NCI-H526 treated with DMSO at 0.1 percent for 48 hours (cell line): ENCODE data around the gene NR1H2.
"Not testable (repeated sequence)": the region's sequence is repeated elsewhere in the genome, so short reads cannot be mapped to it uniquely, and the experiment has no call there.

Source experiments
- DNase-seq: peaks from one replicate; lab custom pipeline; 2025; lab: John Stamatoyannopoulos, UW

The NR1H2 gene

DNA sequence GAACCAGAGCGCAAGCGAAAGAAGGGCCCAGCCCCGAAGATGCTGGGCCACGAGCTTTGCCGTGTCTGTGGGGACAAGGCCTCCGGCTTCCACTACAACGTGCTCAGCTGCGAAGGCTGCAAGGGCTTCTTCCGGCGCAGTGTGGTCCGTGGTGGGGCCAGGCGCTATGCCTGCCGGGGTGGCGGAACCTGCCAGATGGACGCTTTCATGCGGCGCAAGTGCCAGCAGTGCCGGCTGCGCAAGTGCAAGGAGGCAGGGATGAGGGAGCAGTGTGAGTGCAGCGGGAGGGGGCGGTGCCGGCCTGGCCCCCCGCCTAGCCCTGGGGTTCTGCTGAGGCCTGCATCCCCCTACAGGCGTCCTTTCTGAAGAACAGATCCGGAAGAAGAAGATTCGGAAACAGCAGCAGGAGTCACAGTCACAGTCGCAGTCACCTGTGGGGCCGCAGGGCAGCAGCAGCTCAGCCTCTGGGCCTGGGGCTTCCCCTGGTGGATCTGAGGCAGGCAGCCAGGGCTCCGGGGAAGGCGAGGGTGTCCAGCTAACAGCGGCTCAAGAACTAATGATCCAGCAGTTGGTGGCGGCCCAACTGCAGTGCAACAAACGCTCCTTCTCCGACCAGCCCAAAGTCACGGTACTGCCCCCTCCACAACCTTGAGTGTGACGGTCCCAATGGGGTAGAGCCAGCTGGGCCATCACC, 2.1 kb downstream of the NR1H2 start:
- no peak for DNase-seq

DNA sequence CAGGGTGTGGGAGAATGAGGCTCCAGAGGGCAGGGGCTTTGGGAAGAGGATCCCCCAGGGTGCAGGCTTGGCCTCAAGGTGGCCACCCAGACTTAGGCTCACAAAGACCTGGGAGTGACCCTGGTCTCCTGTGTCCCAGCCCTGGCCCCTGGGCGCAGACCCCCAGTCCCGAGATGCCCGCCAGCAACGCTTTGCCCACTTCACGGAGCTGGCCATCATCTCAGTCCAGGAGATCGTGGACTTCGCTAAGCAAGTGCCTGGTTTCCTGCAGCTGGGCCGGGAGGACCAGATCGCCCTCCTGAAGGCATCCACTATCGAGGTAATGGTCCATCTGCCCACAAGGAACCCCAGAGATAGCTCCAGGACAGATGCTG, 2.6 kb downstream of the NR1H2 start:
- DNase-seq = no peak

DNA sequence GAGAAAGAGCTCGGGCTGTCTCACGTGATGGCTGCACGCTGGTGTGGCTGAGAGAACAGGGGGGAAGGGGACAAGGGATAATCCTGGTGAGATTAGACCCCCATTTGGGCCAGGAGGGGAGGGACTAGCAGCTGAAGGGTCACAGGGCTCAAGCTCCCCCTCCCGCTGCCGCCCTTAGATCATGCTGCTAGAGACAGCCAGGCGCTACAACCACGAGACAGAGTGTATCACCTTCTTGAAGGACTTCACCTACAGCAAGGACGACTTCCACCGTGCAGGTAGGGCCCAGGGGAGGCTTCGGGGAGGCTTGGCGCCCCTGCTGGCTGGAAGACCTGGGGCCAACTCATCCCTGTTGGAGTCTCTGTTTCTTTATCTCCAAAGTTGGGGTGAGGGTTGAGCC, 3.3 kb downstream of the NR1H2 start:
- no peak for DNase-seq

DNA sequence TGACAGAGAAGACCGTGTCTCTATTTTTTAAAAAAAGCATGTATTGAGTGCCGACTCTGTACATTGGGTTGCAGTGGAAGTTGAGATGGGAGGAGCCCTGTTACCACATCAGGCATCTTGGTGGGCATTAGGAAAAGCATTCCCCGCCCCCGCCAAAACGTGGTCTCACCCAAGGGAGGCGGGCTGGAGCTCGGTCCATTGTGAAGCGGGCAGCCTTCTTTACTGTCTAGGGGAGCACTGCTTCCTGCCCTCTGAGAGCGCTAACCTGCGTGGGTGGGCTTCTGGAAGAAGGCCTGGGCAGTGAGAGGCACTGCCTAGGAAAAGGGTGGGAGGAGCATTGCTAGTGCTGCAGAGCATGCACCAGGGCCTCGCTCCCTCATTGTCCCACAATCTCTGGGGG, 3.9 kb downstream of the NR1H2 start:
- DNase-seq = no peak

DNA sequence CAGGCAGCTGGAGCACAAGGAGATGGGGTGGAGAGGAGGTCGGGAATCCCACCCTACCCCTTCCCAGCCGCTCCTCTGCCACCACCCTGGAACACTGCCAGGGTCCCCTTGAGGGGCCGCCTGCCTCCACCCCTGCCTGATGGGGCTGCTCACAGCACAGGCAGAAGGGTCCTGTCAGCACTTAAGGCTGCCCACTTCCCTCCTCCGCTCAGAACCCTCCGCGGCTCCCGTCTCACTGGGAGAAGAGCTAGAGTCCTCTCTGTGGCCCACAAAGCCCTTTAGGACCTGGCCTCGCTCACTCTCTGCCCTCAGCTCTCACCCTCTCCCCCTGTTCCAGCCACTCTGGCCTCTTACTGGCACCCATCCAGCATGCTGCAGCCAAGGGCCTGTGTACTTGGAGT, 4.5 kb downstream of the NR1H2 start:
- no peak for DNase-seq

DNA sequence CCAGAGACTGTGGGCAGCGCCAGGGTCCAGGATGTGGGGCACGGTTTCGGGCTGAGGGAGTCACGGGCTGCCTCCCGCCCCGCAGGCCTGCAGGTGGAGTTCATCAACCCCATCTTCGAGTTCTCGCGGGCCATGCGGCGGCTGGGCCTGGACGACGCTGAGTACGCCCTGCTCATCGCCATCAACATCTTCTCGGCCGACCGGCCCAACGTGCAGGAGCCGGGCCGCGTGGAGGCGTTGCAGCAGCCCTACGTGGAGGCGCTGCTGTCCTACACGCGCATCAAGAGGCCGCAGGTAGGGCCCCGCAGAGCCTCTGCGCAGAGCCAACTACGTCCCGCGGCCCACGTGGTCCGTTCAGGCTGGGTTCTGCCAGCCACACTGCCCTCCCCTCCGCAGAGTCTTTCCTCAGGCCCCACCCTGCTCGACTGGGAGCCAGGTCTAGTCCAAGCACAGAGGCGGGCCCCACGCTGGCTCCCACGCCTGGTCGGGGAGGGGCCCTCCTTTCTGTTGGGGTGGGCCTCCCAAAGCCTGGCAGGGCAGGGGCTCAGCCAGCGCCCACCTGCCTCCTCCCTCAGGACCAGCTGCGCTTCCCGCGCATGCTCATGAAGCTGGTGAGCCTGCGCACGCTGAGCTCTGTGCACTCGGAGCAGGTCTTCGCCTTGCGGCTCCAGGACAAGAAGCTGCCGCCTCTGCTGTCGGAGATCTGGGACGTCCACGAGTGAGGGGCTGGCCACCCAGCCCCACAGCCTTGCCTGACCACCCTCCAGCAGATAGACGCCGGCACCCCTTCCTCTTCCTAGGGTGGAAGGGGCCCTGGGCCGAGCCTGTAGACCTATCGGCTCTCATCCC, 5.8 kb downstream of the NR1H2 start:
- DNase-seq = no peak

DNA sequence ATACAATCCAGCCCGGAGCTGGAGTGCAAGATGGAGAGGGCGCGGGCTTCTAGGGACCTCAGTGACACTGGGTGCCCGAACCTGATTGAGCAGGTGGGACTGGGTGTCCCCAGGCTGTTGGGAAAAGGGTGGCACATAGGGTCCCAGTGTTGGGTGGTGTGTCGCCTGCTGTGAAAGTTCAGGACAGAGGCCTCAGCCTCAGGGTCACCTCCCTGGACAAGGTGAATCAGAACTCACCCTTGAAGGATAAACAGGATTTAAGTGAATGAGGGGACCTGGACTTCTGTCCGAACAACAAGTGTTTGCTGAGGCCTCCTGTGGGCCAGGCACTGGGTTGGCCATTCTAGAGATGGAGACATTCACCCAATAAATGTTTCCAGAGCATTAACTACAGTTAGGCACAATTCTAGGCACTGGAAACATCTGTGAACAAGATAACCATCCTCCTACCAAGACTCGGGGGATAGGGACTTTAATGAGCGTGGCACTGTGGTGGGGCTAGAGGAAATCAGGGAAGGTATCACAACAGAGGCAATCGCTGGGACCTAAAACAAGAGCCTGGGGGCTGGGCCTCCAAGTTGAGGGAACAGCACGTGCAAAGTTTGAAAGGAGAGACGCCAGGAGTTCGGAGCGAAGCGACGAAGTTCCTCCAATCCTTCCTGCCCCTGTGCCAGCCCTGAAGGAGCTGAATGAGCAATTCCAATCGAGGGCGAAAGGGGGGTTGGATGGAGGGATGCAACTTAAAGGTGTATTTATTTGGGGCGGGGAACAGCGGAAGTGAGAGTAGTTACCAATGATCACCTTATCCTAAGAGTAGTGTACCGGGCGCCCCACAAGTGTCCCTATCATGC, 7.0 kb downstream of the NR1H2 start:
- DNase-seq = peak; percentile 7

DNA sequence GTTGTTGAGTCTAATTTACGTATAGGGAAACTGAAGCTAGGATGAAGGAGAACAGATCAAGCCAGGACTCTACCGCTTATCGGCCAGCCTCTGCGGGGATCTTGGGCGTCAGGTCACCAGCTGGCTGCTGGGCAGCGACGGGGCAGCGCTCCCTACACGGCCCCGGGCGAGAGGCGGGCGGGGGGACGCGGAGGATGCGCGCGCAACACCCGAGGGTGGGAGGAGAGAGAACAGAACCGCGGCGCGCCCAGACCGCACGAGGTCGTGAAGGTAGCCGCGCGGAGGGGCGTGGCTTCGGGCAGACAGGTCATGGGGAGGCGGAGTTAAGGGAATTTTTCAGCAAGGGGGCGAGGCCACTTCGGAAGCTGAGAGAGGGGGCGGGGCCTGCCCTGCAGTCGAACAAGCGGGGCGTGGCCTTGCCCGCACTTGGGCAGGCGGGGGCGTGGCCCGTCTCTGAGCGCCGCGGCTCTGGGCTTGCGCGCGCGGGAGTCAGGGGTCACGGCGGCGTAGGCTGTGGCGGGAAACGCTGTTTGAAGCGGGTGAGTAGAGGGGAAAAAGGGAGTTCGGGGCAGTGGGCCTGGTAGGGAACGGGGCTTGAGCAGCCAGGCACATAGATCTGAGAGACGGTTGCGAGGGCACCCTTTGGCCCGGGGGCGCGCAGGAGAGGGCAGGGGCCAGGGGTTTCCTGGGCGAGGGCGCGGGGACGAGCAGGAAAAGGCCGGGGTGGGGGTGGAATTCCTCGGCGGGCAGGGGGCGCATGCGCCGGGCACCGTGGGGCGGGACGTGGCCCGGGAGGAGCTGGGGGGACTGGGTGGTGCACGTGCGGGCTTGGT, 7.8 kb downstream of the NR1H2 start, which contains the start of gene POLD1:
Gene POLD1 (plus strand): TSS at position 496 of the 833 bp plus-strand sequence. CDS start 14,505 bp downstream, outside the sequence.
- DNase-seq = peak; percentile 97

DNA sequence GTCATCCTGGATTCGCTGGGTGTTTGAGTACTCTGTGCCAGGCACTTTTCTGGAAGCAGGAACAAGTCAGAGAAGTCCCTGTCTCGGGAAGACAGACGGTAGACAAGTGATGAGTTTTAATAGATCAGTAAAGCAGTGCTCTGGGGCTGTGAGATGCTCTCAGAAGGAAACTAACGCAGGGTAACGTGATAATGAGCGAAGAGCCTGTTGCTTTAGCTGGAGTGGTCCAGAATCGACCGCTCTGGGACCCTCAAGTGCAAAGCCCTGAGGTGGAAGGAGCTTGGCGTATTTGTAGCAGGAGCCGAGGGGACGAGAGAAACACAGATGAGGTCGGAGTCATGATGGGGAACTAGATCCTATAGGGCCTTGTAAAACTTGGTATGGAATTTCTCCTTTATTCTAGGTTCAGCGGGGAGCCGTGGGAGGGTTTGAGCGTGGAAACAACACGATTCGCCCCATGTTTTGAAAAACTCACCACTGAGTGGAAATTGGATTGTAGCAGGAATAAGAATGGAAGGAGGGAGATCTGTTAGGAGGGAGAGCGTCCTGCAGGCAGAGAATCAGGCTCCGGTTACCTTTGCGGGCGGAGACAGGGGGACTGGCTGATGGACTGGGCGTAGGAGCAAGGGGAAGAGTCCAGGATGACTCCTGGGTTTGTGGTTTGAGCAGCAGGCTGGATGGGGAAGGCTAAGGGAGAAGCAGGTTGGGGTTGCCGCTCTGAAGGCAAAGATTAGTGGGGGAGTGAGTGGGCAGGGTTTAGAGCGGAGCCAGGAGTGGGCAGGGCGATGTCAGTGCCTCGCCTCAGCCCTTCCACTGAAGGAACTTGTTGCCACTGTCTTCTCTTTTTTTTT, 8.7 kb downstream of the NR1H2 start:
- DNase-seq = peak; percentile 46

DNA sequence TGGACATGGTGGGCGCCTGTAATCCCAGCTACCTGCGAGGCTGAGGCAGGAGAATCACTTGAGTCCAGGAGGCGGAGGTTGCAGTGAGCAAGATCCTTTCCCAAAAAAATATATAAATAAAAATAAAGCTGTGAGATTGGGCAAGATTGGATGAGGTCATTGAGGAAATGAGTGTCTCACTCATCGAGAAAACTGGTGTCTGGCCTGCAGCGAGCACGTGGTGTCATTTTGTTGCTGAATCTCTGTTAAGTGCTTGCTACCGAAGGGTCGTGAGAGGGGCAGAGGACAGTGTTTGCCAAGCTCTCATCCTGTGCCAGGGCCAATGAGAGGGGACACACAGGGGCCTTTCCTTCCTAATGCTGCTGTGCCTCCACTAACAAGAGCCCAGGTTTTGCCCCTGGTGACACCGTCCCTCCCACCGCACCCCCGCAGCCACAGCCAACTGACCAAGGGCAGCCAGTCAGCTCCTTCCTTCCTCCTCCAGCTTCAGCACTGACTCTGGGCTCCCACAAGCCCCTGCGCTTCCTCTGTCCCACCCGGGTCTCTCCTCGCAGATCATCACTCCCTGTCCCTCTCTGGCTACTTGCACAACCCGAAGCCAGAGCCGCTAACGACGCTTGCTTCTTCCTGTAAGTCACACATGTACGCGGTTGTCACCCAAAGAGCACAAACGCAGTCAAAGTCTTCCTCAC, 11.1 kb downstream of the NR1H2 start:
- no peak for DNase-seq

DNA sequence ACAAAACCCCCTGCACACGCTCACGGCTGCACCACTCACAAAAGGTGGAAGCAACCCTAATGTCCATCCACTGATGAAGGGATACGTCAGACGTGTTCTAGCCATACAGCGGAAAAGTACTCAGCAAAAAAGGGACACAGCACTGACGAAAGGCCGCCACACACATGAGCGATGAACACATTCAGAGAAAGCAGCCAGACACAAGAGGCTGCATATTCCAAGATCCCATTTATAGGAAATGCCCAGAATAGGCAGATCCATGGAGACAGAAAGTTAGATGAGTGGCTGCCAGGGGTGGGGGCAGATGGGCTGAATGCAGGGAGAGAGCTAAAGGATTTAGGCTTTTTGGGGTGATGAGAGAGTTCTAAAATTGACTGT, 11.6 kb downstream of the NR1H2 start:
- no peak for DNase-seq

DNA sequence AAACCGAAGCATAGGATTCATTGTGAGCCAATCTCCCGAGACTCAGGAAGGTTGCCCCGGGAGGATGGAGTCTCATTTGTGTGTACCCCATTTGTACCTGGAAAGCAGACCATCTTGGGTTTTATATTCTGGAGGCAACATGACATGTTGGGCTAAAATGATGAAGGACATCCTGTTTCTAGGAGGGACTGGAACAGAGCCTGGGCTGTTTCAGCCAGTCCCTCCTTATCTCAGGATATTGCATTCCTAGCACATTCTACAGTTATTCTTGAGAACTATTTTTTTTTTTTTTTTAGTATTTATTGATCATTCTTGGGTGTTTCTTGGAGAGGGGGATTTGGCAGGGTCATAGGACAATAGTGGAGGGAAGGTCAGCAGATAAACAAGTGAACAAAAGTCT, 14.0 kb downstream of the NR1H2 start:
- not testable (repeated sequence) for DNase-seq

DNA sequence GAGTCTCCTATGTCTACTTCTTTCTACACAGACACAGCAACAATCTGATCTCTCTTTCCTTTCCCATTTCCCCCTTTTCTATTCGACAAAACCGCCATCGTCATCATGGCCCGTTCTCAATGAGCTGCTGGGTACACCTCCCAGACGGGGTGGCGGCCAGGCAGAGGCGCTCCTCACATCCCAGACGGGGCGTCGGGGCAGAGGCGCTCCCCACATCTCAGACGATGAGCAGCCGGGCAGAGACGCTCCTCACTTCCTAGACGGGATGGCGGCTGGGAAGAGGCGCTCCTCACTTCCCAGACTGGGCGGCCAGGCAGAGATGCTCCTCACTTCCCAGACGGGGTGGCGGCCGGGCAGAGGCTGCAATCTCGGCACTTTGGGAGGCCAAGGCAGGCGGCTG, 14.7 kb downstream of the NR1H2 start:
- DNase-seq = not testable (repeated sequence)

DNA sequence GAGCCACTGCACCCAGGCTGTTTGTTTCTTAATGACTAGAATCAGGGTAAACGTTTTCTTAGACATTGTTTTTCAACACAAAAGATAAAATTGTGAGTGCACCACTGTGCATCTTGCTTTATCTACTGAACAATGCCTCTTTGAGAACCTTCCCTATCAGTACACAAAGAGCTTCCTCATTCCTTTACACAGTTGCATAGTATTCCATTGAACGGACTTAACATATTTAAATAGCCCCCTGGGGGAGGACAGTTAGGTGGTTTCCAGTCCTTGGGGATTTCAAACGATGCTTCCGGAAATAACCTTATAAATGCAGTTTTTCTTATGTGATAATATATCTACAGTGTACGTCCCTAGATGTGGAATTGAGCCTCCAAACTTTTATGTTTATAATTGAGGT, 16.5 kb downstream of the NR1H2 start:
- no peak for DNase-seq

DNA sequence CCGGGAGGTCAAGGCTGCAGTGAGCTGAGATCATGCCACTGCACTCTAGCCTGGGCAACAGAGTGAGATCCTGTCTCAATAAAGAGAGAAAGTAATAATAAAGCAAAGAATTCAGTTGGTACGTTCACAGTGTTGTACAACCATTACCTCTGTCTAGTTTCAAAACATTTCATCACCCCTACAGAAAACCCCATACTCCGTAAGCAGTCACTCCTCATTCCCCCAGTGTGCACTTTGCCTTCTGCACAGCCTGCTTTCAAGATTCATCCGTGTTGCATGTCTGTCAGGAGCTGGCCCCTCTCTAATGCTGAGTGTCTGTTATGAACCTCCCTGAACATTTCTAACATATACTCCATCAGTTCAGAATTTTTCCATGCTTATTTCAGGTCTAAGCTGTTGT, 17.3 kb downstream of the NR1H2 start:
- no peak for DNase-seq

DNA sequence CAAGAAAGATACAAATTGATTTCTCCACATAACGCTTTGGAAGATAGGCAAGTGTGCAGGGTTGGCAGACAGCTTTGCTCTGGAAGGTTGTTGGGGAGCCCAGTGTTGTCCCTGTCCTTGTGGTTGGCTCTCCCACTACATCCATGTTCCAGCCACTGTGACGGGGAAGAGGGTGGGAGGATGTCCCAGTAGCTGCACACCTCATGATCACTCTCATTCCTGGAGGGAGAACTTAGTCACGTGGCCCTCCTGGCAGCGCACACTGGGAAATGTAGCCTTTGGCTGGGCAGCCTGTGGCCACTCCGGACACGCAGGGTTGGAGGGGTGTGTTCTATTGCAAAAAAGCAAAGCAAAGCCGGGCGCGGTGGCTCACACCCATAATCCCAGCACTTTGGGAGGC, 17.8 kb downstream of the NR1H2 start:
- no peak for DNase-seq

DNA sequence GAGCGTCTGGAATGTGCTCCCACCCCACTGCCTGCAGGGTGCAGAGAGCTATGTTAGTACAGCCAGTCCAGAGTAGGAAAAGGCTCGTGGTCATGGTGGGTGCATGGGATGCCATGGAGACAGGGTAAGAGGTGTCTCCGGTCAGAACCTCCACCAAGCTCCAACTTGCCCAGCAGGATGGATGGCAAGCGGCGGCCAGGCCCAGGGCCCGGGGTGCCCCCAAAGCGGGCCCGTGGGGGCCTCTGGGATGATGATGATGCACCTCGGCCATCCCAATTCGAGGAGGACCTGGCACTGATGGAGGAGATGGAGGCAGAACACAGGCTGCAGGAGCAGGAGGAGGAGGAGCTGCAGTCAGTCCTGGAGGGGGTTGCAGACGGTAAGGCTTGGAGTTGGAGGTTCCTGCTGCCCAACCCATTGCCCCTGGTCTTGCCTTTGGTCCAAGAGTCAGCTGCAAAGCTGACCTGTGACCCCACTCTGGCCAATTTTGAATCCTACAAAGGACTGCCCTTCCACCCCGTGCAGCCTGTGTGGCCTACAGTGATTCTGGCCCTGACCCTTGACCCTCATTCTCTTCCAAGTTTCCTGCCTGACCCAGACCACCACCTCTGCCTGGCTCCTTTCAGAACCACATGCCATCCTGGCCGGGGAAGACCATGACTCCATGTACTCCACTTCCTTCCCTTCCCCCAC, 22.6 kb downstream of the NR1H2 start:
- no peak for DNase-seq

DNA sequence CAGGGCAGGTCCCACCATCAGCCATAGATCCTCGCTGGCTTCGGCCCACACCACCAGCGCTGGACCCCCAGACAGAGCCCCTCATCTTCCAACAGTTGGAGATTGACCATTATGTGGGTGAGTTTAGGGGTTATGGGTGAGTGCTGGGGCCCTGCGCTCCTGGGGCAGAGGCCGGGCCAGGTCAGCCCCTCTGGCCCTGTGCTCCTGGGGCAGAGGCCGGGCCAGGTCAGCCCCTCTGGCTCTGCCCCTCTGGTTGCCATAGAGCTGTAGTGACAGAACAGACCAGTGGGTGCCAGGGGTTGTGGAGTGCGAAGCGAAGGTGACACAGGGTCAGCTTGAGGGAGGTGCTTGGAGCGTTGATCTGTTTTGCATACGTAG, 23.1 kb downstream of the NR1H2 start:
- no peak for DNase-seq

DNA sequence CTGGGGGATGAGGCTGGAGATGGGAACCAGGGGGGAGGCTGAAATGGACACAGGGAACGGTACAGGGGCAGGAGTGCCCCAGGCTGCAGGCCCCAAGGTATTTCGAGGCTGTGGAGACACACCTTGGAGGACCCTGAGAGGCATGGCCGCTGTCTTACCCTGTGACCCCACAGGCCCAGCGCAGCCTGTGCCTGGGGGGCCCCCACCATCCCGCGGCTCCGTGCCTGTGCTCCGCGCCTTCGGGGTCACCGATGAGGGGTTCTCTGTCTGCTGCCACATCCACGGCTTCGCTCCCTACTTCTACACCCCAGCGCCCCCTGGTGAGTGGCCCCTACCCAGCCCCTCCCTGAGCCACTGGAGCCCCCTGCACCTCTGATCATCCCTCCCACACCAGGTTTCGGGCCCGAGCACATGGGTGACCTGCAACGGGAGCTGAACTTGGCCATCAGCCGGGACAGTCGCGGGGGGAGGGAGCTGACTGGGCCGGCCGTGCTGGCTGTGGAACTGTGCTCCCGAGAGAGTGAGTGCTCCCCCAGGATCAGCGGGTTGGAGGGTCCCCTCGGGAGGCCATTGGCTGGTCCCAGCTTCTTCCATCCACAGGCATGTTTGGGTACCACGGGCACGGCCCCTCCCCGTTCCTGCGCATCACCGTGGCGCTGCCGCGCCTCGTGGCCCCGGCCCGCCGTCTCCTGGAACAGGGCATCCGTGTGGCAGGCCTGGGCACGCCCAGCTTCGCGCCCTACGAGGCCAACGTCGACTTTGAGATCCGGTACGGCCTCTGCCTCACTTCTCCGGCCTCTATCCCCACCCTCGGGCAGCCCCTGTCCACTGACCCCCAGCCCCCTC, 25.6 kb downstream of the NR1H2 start:
- DNase-seq = no peak
